HG03354 (cell line): Measurements from ENCODE around the gene FYN.

ENCODE experiments used
- ATAC-seq: cut with Tn5 transposase; IDR thresholded peaks from one replicate; pipeline ENCODE4 v1.9.1; 2021; ENCODE audit warnings: mild to moderate bottlenecking; ENCODE audit not compliant: unreplicated experiment, poor library complexity, severe bottlenecking

Gene FYN

DNA sequence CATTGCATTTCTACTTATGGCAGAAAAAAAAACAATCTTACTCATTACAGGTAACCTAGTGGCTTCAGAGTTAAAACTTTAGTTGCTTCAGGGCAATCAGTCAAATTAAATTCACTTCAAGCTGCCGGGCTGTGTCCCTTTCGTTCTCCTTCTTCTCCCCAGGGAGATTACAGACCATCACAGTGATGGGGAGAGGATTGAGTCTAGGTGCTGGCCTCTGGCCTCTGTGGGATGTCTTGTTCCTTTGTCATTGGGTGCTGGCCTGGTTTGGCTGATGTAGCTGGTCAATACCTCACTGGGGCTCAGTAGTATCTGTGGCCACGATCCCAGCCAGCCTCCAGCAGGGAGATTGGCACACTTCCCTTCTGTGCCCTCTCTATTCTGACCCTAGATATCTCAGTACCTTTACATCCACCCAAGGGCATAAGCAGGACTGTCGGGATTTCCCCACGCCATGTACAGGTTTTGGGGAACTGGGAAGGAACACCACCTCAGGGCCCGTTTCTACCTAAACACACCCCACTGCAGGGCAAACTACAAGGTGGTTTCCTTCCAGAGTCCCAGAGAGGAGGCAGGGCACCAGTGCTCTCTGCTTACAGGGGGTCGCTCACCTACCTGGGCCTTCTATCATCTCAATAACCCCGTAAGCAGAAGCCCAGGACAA is 15.4 kb downstream of the FYN start:
- ATAC-seq = no peak

DNA sequence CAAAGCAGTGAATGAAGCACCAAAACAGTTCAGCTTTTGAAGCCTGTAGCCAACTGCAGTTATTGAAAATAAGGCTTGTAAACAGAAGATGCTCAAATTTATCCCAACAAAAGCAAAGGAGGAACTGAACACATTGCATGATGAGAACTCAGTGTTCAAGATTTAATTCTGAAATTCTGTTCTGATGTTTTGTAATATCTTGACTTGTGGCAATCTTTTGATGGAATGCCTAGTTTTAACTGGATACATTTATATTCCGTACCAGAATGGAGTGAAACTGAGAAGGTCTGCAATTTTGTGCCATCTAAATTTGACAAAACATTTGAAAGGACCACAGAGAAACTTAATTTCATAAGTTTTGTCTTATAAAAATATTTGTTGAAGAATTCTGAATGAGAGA is 17.5 kb downstream of the FYN start:
- no peak for ATAC-seq

DNA sequence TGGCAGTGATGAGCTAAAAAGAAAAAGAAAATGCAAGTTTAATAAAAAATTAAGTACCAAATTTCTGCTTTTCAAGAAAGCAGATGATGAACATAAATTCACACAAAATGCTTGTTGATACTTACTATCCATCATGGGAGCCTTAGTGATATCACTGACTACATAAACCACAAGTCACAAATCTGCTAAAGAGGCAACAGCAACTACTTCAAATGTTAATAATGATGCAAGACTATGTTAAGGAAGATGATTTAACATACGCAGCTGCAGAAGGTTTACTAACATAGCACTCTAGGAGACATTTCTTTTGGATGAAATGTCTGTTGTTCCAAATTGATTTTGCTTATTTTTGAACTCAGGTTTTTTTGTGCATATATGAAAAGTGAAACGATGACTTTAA is 18.6 kb downstream of the FYN start:
- no peak for ATAC-seq

DNA sequence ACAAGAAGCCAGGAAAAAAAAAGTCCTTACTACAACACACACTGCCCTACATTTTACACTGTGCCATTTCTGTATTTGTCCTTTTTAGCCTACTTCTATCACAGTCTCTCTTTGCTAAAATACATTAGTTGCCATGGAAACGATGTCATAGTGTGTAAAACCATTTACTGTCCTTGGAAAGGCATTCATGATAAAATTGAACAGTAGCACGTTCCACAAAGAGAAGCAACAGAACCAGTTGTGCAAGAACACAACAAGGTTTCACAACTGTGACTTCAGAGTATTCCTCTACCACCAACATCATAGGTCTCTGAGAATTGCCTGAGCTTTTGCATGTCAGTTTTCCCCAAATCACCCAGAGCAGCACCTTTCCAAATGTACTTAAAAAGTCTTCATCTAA is 20.5 kb downstream of the FYN start:
- no peak for ATAC-seq

DNA sequence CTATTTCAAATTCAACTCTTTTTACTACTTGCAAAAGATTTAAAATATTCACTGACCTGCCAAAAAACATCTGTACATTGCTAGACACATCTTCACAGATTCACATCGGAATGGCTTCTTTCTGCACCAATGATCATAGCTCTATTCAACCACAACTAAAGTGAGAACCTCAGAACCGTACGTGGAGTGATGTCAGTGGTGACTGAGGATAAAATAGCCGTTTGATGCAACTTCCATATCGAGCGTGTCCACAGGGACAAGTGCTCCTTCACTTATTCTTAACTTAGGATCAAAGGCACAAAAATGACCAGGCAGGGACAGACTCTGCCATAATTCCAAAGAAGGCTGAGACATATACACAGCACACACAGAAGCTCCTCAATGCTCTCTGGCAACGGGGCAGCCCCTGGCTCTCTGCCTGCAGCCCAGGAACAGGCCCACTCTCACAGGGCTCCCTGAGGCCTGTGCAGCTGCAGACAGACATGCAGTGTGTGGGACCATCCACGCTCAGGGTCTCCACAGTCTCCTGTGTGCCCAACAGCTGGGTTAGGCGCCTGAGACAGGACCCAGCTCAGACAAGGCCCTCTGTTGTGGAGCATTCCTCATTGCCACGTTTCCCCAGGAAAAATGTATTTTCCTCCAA is 22.8 kb downstream of the FYN start:
- no peak for ATAC-seq

DNA sequence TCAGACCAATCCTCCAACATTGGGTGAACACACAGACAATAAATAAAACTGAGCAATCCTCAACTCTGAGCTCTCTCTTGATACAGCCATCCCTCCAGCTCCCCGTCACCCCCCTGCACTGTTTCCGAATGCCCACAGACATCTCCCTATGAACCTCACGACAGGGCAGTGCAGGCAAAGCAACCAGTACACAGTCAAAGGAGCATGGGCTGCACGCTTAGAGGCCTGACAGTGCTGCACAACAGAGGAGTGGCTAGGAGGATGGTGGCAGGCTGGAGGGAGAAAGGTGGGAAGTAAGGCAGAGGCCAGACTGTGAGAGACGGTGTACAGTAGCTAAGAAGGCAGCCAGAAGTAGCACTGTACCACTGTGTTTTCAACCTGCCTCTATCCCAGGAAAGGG is 24.0 kb downstream of the FYN start:
- ATAC-seq = no peak

DNA sequence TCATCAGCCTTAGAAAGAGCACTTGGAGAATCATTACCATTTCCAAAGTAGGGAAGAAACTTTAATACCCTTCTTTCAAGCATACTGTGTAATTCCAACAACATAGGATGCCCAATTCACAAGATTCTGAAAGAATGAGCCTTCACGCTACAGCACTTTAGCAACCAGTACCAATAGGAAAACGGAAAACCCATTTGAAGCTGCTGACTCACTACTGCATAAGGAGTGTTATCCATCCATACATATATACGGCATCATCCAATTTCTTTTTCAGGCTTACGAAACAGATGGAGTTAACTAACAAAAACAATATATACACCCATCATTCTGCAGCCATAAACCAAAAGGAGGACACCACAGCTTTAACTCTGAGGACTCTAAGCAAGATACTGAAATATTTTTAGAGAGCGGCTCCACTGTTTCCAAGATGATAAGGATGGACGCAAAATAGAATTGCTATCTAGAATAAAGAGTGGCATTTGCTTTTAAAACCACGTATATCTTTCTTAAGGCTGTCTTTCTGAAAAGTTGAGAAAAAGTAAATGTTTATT is 24.9 kb downstream of the FYN start:
- ATAC-seq = no peak

DNA sequence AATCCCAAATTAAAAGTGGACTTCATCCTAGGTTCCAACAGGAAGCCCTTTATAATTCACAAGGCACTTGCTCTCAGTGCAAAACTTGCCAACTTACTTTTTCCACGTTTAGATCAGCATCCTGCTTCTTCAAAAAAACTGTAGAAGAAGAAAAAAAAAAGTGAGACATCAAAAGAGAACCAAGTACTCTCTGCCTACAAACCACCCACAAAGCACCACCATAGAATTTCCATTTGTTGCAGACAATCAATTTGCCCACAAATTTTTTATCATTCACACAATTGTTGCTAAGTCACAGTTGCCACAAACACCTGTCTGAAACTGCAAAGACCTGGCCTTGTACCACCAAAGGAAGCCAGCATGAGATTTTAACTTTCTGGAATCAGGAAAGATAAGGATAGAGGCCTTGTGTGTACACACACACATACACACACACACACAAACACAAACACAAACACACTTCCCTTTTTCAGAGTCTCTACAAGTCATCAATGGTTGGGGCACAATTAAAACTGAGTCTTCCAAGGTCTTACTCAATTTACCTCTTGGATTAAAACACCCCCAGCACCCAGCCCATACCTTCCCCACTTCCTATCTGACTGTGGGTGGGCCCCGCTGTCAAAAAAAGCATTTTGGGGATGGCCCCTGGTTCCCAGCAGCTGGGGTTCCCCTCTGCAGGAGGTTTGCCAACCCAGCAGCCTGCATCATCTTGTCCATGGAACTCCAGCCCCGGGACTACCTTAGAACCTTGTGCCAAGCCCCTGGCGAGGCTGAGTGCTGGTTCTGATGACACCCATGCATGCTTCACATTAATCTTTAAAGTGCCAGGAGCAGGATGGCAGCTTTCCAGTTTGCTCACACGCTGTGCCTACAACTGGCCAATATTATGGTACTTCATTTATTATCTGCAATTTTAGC is 26.5 kb downstream of the FYN start:
- ATAC-seq = no peak

DNA sequence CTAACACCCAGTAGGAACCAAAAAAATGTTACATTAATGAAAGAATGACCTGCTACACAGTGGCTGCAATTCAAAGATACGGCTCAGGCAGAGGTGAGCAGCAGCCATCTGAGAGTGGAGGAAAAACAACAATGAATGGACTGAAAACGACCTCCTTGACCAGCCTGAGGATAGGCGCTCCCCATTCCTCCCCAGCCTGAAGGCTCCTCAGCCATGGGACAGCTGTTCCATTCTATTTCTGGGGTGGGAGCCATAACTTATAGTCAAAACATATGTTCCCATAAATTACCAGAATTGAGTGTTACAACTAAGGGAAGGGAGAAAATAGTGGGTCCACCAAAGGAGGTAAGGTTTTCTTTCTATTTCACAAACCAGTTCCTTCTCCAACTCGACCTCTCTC is 27.2 kb downstream of the FYN start:
- no peak for ATAC-seq

DNA sequence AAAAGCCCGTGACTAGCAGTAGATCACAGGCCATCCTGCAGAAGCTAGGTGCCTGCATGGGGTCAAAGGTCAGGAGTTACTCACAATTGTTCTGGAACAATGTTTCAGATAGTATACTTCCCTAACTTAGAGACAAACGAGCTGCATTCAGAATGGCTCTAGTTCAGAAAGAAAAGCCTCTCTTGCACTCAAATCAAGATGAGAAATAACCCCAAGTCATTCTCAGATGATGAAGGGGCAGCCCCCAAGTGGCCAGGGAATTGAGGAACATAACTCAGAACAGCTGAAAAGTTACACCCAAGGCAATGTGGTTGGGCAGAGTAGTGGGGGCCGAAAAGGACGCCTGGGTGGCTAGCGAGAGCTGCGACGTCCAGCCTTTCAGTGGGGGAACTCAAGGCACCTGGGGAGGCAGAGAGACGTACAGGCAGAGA is 27.8 kb downstream of the FYN start:
- peak; percentile 63 for ATAC-seq

DNA sequence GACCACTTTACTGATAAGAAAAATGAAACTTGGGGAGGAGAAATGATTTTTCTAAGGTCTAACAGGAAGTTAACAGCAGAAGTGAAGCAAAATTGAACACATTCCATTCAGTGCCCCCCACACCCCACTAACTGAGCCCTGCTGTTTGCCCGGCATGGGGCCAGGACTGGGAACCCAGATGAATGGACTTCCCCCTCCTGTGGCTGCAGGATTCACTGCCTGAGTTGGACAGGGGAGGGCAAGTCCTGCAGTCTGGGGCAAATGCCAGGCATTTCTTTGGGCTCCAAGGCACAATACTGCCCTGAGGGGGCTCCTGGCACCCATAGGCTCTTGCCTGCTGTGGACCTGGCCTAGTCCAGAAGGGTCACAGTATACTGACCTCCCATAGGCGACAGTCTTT is 28.3 kb downstream of the FYN start:
- peak; percentile 25 for ATAC-seq

DNA sequence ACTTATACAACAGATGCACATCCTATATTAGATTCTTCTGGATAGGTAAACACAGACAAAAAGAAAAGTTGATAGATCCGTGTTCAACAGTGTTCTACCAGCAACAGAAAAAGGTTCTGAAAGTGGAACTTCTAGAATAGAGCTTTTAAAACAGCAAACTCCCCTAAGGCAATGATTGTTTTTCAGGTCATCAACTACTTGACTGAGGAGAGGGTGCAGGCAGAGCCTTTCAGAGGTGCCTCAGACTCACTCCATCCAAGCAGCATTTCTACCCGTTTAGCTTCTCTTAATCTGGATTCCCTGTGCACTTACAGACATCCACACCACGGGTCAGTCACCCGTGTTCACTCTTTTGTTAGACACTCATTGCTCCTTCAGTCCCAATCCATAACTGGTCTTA is 28.9 kb downstream of the FYN start:
- peak; percentile 60 for ATAC-seq

DNA sequence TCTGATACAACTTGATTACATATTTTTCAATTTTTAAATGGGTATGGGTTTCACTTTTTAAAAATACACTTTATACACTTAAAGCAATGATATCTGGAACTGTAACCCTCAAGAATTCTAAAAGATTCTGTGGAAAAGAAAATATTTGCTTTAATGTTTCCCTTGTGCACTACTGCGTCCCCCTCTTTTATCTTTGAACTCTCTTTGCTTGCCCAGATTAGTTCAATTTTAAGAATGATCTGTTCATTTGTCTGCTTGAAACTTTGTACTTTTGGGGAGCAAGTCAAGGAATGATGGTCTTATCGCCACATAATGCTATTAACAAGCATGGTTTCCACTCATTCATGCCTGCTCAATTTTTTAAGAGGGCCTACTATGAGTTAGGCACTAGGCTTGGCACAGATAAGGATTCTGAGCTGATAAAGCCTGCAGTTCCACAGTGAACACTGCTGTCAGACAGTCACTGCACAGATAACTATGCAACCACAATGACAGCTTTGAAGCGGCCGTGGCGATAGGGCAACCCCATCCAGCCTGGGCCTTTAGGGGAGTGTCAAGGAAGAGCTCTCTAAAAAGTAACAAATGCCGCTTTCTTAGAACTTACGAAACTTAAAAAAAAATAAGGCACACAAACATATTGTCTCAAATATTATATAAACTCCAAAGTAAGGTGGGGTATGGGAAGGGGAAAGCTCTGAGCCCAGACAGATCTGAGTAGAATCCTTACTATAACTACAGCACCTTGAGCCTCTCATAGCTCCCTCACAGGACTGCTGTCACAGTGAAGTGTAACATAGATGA is 29.7 kb downstream of the FYN start:
- ATAC-seq = no peak

DNA sequence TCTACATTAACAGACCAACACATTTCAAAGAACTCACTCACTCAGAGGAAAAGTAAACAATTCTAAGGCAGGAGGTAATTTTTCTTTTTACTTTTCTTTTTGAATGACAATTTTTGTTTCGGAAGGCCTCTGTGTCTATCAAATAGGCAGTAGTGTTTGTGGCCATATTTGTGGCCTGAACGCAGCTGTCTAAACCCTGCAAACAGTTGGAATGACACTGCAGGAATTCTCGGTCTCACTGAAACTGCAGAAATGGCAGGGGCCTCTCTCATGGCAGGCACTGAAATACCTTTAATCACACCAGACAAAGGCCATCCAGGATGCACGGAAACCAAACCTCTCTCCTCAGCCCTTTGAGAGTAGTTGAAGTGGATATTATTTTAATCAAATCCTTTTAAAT is 30.4 kb downstream of the FYN start:
- no peak for ATAC-seq

DNA sequence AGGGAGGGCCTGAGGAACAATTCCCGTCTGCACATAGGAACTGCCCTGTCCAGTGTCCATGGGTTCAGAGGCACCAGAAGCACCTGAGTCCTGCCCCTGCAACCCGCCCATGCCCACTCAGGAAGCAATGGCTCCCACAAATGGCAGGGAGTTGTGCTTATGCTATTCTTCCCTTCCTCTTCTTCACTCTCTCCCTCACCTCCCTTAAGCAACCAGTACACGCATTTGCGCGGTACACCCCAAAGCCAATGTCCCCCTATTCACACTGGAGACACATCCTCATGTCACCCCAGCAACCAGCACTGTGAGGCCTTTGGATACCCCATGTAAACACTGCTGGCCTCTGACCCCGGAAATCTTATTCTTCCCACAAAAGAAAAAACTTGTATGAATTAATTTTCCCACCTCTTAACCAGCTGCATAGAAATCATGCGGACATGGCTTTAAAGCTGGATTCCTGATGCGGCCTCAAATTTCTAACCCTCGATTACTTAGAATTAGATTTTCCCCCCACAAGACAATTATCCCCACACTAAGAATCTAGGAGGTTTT is 30.9 kb downstream of the FYN start:
- no peak for ATAC-seq

DNA sequence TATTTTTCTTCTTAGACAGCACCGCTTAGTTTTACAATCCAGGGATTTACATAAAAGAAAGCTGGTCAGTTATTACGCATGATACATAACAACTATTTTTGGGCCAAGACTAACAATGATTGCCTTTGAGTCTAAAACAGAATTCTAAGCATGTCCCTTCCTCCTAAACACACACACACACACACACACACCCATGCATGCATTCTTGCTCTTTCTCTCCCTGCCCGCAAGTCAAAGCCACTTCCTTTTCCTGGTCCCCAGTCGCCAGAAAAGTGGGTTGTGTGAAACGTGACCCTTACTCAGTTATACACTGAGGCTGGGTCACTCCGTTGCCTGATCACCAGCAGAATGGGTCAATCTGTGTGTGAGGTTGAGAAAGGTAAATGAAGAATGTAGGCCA is 31.4 kb downstream of the FYN start:
- no peak for ATAC-seq

DNA sequence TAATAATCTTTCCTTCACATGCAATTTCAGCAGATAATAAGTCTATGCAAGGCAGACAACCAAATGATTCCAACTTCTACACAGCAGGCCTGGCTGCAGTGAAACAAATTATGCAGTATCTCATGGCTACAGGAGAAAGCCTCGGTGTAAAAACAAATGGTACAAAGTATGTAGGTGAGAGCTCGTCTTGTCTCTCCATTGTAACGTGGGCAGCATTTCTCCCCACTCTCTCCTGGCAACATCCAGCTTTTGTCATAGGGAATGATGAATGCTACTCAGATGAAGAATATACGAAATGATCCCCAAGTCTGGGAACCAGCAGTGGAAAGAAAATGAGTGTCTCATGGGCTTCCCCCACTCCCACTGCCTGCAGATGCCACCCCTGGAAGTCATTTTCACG is 32.4 kb downstream of the FYN start:
- no peak for ATAC-seq

DNA sequence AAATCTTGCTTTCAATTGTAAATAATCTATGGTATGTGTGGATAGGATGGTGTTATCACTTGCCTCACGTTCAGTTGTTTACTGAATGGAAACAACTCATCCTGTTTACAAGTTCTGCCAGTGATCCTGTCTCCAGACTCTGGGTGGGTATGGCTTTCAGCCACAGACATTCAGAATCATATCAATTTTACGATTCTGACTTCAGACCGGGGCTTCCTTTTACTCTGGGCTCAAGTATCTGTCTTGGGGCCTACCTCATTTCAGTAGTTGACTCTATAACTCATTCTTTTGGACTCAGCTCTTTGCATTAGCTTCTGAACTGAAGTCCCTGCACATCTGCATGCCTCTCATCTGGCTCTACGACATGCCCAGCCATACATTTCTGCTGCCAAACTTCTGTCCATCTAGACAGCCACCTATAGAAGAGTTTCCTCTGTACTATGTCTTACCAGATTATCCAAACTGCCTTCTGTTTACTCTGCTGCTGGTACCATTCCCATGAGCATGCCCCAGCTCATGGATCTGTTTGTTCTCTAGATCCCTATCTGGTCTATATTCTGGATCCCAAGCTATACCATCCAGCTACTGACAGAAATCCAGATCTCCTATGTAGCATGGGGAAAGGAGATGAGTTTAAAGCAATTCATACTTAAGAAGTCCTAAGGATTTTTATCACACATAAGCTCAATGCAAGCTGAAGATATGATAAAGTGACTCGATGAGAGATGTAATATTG is 34.3 kb downstream of the FYN start:
- ATAC-seq = no peak
